ENCODE measurements around the gene BTRC. TPM values are rescaled to one million over a fixed set of nuclear protein-coding genes. Genes with fewer than 3 reads are reported as not detected.

BTRC gene
- total and polyA plus RNA-seq, 10 of the 15 experiments (the other 5 are each of a cell fraction or from before 2014, with no cell fraction given): 2.2 to 18.6 (median 8.6) TPM

DNA sequence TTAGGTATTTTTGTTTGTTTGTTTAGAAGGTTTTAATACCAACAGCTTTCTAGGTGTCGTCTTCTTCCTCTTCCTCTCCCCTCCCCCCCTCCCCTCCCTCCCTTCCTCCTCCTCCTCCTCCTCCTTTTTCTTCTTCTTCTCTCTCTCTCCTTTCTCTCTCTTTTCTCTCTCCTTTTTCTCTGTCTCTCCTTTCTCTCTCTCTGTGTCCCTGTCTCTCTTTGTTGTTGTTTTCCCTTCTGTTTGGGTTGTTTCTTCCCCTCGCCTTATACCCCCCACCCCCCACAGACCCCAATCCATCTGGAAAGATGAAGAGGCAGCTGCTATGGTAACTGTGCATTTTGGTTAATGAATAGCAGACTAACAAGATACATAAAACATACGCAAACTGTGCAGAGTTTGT, 75.5 kb downstream of the BTRC start:
- H2AFZ ChIP-seq (ENCODE audit: control insufficient read depth, low read depth, low read length): no peak overlapping the region
- ChIA-PET POLR2A (interaction anchor here (0.6 kb wide), 1 partner anchor 1197 kb away, joined by 6 read pairs; no protein-coding TSS in a partner anchor), RAD21 (ENCODE audit: unreplicated experiment) (no interaction called here), CTCF (interaction anchor here (1.6 kb wide), 1 partner anchor 11 kb away, joined by 4 read pairs; no protein-coding TSS in a partner anchor), SMC1A (ENCODE audit: uncharacterized antibody, unreplicated experiment) (no interaction called here)
- in situ Hi-C loops (cut with MboI): no loop called here
- H3K4me2 ChIP-seq (ENCODE audit: control insufficient read depth, insufficient read depth): no peak overlapping the region
- FAIRE-seq (no peak), ATAC-seq (no peak), DNase-seq (ENCODE audit: low read depth, low spot score) (no peak)
- BruUV-seq (replicated peaks): no TSS peak
- no peak overlapping the region for H3K9ac ChIP-seq (ENCODE audit: control insufficient read depth, insufficient read depth, low read length)
- no peak overlapping the region for H3K27ac ChIP-seq (ENCODE audit: control insufficient read depth, insufficient read depth)
- H3K36me3 ChIP-seq (ENCODE audit: control insufficient read depth in 2 of 2, insufficient read depth in 2 of 2, low read length in 1 of 2): no peaks in the 10 kb centered on the region
- no peaks in the 10 kb centered on the region for H3K9me3 ChIP-seq (replicated peaks; ENCODE audit: control insufficient read depth, insufficient read depth, low read length)
- 67% methylated on average over 3 of the region's 3 CpGs for WGBS (ENCODE audit: insufficient coverage, insufficient replicate concordance, low lambda C conversion rate, missing lambda C conversion rate)
- H3K27me3 ChIP-seq (replicated peaks in 1 of 2; ENCODE audit: control insufficient read depth in 2 of 2, insufficient read depth in 2 of 2, low read length in 1 of 2): no peaks in the 10 kb centered on the region
- H3K79me2 ChIP-seq (ENCODE audit: control insufficient read depth, insufficient read depth, low read length): no peaks in the 10 kb centered on the region
- intact Hi-C loops (cut with micrococcal nuclease; ENCODE audit: unreplicated experiment): no loop called here
- H3K4me3 ChIP-seq: no peak overlapping the region
- no peaks in the 10 kb centered on the region for H4K20me1 ChIP-seq (ENCODE audit: control insufficient read depth, insufficient read depth)
- no peaks in the 10 kb centered on the region for H3K4me1 ChIP-seq (ENCODE audit: control insufficient read depth, insufficient read depth, low read length)
- TF ChIP-seq SMARCA5 (IDR thresholded peaks at IDR 0.05) (no peak), ZZZ3 (IDR thresholded peaks at IDR 0.05; ENCODE audit: control insufficient read depth, insufficient read length, low read depth) (no peak), E4F1 (IDR thresholded peaks at IDR 0.05; ENCODE audit: borderline replicate concordance, partially characterized antibody) (no peak)
- TF ChIP-seq, protein P1, sequence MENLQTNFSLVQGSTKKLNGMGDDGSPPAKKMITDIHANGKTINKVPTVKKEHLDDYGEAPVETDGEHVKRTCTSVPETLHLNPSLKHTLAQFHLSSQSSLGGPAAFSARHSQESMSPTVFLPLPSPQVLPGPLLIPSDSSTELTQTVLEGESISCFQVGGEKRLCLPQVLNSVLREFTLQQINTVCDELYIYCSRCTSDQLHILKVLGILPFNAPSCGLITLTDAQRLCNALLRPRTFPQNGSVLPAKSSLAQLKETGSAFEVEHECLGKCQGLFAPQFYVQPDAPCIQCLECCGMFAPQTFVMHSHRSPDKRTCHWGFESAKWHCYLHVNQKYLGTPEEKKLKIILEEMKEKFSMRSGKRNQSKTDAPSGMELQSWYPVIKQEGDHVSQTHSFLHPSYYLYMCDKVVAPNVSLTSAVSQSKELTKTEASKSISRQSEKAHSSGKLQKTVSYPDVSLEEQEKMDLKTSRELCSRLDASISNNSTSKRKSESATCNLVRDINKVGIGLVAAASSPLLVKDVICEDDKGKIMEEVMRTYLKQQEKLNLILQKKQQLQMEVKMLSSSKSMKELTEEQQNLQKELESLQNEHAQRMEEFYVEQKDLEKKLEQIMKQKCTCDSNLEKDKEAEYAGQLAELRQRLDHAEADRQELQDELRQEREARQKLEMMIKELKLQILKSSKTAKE (IDR thresholded peaks at IDR 0.05; ENCODE audit: low read depth, poor library complexity, severe bottlenecking): no peak

All from GM12878 (cell line).